Peyer's patch (tissue), 4 donors: ENCODE results near the gene CACNA2D3. TPM values are rescaled to one million over a fixed set of nuclear protein-coding genes. Genes with fewer than 3 reads are reported as not detected.

Source experiments
- DNase-seq, 3 donors: peaks; one replicate each; pipeline ENCODE4 v3.0.0-alpha.2; 2017 to 2019
- H3K27ac ChIP-seq, 4 donors: fragments of 200-600 bp; sonication (generic); one replicate each; pipeline ENCODE4 v1.5.1; 2016 to 2019
- H3K27me3 ChIP-seq, 2 donors: fragments of 200-600 bp; sonication (generic); one replicate each; pipeline ENCODE4 v1.5.1; 2019
- H3K36me3 ChIP-seq, 3 donors: fragments of 200-600 bp; sonication (generic); one replicate each; pipeline ENCODE4 v1.5.1; 2016 to 2019
- H3K4me1 ChIP-seq, 4 donors: fragments of 200-600 bp; sonication (generic); one replicate each; pipeline ENCODE4 v1.5.1; 2016 to 2019
- H3K4me3 ChIP-seq, 4 donors: fragments of 200-600 bp; sonication (generic); 1 replicate in 3 of 4; 2 replicates in 1 of 4; pipeline ENCODE4 v1.5.1; 2016 to 2019; ENCODE audit warnings: mild to moderate bottlenecking in 1 of 4
- H3K9me3 ChIP-seq, 4 donors: fragments of 200-600 bp; sonication (generic); one replicate each; pipeline ENCODE4 v1.5.1; 2016 to 2019; ENCODE audit warnings: mild to moderate bottlenecking in 1 of 4
- POLR2A ChIP-seq, 2 donors: fragments of 450-650 bp; IDR thresholded peaks; one replicate each; pipeline ENCODE4 v1.5.1; 2017; ENCODE audit warnings: antibody characterized with exemption in 2 of 2, mild to moderate bottlenecking in 2 of 2, moderate library complexity in 2 of 2
- total RNA-seq, 4 donors: library from RNA; depleted of rRNA; stranded (reverse); fragments of >200 nt; gene quantifications; one replicate each; pipeline ENCODE4 v1.1.0, GENCODE V29; 2016
- TF ChIP-seq, protein P1 (sequence below), 6 experiments: fragments of 450-650 bp in 4 of 6; fragments of 200-600 bp in 2 of 6; sonication (generic) in 1 of 6; IDR thresholded peaks; one replicate each; pipeline ENCODE4 v1.5.1; 2017 to 2019; ENCODE audit warnings: antibody characterized with exemption in 6 of 6, mild to moderate bottlenecking in 3 of 6, moderate library complexity in 1 of 6

The CACNA2D3 gene
- total RNA-seq, 4 donors from 2014 or later = 0.27 to 5.0 TPM; not detected in 2

DNA sequence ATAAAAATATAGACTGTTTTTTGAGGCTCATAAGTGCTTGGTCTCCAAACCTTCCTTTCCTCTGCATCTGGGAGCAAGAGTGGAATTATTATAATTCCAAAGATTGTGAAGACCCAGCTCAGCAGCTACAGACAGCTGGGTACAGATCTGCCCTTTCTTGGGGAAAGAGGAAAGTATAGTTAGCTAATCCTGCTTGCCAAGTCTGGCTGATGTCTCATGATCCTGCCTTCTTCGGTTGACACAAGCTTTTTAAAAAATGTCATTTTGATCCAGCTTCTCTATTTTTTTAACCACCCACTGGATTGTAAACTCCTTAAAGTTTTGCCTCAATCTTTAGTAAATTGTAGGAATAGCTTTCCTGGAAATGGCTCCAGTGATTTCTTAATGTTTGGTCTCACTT, 624.4 kb downstream of the CACNA2D3 start:
- H3K27ac ChIP-seq = no peak overlapping the region
- H3K27me3 ChIP-seq = no peaks in the 10 kb centered on the region
- no peaks in the 10 kb centered on the region for H3K4me1 ChIP-seq
- TF ChIP-seq, protein P1, sequence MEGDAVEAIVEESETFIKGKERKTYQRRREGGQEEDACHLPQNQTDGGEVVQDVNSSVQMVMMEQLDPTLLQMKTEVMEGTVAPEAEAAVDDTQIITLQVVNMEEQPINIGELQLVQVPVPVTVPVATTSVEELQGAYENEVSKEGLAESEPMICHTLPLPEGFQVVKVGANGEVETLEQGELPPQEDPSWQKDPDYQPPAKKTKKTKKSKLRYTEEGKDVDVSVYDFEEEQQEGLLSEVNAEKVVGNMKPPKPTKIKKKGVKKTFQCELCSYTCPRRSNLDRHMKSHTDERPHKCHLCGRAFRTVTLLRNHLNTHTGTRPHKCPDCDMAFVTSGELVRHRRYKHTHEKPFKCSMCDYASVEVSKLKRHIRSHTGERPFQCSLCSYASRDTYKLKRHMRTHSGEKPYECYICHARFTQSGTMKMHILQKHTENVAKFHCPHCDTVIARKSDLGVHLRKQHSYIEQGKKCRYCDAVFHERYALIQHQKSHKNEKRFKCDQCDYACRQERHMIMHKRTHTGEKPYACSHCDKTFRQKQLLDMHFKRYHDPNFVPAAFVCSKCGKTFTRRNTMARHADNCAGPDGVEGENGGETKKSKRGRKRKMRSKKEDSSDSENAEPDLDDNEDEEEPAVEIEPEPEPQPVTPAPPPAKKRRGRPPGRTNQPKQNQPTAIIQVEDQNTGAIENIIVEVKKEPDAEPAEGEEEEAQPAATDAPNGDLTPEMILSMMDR (IDR thresholded peaks at IDR 0.05) = no peak
- no peaks in the 10 kb centered on the region for H3K9me3 ChIP-seq
- H3K36me3 ChIP-seq = no peaks in the 10 kb centered on the region
- H3K4me3 ChIP-seq = no peak overlapping the region
- DNase-seq = no peak

DNA sequence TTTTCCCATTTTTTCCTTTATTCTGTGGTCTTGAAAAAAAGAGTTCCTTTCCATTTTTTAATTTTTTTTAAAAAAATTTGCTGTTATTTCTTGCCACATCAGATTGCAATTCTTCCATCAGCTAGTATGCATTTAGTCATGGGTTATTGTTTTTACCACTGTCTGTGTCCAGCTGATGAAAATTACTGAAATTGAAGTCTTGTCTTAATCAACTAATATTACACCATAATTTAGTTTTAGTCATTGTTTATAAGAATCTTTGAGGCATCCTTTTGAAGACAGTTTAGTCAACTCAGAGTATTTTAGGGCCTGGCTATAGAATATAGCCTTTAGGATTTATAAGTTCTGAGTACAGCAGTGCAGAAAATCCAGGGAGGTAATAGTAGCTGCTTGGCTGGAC, 633.4 kb downstream of the CACNA2D3 start:
- H3K4me1 ChIP-seq = no peaks in the 10 kb centered on the region
- no peaks in the 10 kb centered on the region for H3K36me3 ChIP-seq
- no peak for DNase-seq
- H3K27ac ChIP-seq = peak overlapping the region in 1 of 4 donors; percentile 15
- H3K27me3 ChIP-seq = no peaks in the 10 kb centered on the region
- TF ChIP-seq POLR2A (IDR thresholded peaks at IDR 0.05) = no peak
- TF ChIP-seq, protein P1 (IDR thresholded peaks at IDR 0.05) = no peak
- H3K4me3 ChIP-seq = no peak overlapping the region
- no peaks in the 10 kb centered on the region for H3K9me3 ChIP-seq

DNA sequence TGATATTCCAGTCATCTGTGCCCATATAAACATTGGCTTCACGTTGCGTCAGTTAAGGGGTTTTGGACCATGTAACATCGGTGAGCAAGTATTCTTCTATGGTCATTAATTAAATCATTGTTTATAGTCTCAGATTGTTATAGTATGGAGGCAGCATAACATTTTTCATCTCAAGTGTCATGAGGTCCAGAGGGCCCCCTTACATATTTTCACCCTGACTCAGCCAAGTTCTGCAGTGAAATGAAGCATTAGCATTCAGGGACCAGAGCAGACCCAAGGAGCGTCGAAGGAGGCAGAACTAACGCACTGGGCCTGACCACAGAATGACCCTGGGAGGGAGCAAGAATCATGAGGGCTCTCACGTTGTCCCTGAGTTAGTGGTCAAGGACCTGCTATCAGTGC, 634.0 kb downstream of the CACNA2D3 start:
- no peak overlapping the region for H3K4me3 ChIP-seq
- H3K27ac ChIP-seq = peak overlapping the region in 1 of 4 donors; percentile 15
- H3K27me3 ChIP-seq = no peaks in the 10 kb centered on the region
- H3K4me1 ChIP-seq = no peaks in the 10 kb centered on the region
- H3K36me3 ChIP-seq = no peaks in the 10 kb centered on the region
- H3K9me3 ChIP-seq = no peaks in the 10 kb centered on the region
- no peak for DNase-seq
- TF ChIP-seq, protein P1 (IDR thresholded peaks at IDR 0.05) = no peak
- no peak for TF ChIP-seq POLR2A (IDR thresholded peaks at IDR 0.05)

DNA sequence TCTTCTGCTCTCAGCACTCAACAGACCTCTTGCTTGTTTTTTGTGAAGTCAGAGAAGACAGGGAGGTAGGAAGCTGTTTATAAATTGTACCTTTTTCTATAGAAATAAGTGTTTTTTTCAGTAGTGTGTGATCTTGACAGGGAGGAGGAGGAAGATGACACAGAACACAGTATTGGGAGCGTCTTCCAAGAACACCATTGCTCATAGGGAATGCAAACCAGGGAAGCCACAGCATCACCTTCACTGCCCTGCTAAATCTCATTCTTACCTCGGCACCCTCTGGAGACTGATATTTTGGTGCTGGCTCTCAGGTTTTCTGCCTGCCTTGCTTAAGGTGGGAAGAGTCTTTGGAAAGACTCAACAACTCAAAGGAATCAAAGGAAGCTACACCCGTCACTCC, 636.1 kb downstream of the CACNA2D3 start:
- no peaks in the 10 kb centered on the region for H3K36me3 ChIP-seq
- H3K4me1 ChIP-seq = no peaks in the 10 kb centered on the region
- no peak overlapping the region for H3K27ac ChIP-seq
- no peak for DNase-seq
- H3K27me3 ChIP-seq = no peaks in the 10 kb centered on the region
- H3K9me3 ChIP-seq = no peaks in the 10 kb centered on the region
- TF ChIP-seq, protein P1 (IDR thresholded peaks at IDR 0.05) = no peak
- TF ChIP-seq POLR2A (IDR thresholded peaks at IDR 0.05) = no peak
- H3K4me3 ChIP-seq = no peak overlapping the region

DNA sequence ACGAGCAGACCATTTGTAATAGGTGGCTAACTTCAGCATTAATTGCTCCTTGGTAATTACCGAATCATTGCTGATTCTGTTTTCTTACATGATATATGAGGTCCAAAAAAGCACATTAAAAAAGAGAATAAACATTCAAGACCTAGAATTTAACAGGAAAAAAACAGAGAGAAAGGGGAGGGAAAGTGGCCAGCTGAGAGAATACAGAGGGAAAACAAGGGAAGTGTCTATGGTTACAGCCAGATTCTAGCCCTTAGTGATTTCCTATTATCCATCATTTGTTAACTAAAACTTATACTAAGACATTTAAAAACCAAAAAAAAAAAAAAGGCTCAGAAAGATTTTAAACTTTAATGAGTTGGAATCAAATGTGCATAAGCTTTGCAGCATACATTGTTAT, 636.8 kb downstream of the CACNA2D3 start:
- H3K27ac ChIP-seq = no peak overlapping the region
- TF ChIP-seq POLR2A (IDR thresholded peaks at IDR 0.05) = no peak
- TF ChIP-seq, protein P1 (IDR thresholded peaks at IDR 0.05) = no peak
- no peaks in the 10 kb centered on the region for H3K27me3 ChIP-seq
- no peak overlapping the region for H3K4me3 ChIP-seq
- H3K36me3 ChIP-seq = no peaks in the 10 kb centered on the region
- no peaks in the 10 kb centered on the region for H3K9me3 ChIP-seq
- H3K4me1 ChIP-seq = no peaks in the 10 kb centered on the region
- no peak for DNase-seq

DNA sequence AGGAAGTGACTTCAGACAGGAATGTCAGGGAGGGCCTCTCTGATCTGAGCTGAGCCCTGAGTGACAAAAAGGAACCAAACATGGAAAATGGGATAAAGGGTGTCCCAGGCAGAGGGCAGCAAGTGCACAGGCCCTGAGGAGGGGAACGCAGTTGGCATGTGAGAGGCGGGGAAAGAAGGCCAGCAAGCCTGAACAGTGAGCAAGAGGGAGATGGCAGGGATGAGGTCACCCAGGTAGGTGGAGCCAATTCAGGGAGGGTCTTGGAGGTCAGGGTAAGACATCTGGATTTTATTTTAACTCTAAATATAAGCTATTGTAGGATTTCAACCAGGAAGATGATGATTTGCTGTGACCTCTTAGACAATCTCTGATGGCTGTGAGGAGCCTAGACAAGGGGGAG, 637.8 kb downstream of the CACNA2D3 start:
- H3K36me3 ChIP-seq = no peaks in the 10 kb centered on the region
- no peak overlapping the region for H3K4me3 ChIP-seq
- DNase-seq = no peak
- no peaks in the 10 kb centered on the region for H3K9me3 ChIP-seq
- no peak overlapping the region for H3K27ac ChIP-seq
- H3K27me3 ChIP-seq = no peaks in the 10 kb centered on the region
- H3K4me1 ChIP-seq = no peaks in the 10 kb centered on the region
- TF ChIP-seq, protein P1 (IDR thresholded peaks at IDR 0.05) = no peak
- TF ChIP-seq POLR2A (IDR thresholded peaks at IDR 0.05) = no peak
